IMR-90 (cell line): ENCODE data around the gene SH2D4B. TPM values are rescaled to one million over a fixed set of nuclear protein-coding genes. Genes with fewer than 3 reads are reported as not detected.

Experiments used
- ATAC-seq: fragments of 200-7000 bp; cut with Tn5 transposase; 2 replicates; pipeline ENCODE4 v1.9.1; 2020; ENCODE audit warnings: low read depth, mild to moderate bottlenecking, moderate library complexity
- BruUV-seq: library from RNA; stranded (reverse); fragments of 400-500 nt; replicated peaks from 2 replicates; lab custom pipeline; 2021; lab: Mats Ljungman, UMichigan
- CTCF ChIA-PET: fragments of 300-600 bp; formaldehyde crosslinking; extraction: SDS; loops from one replicate; lab custom pipeline; 2021; ENCODE audit warnings: antibody characterized with exemption; lab: Yijun Ruan, JAX
- POLR2A ChIA-PET: fragments of 300-600 bp; sonication (Branson Sonifier 250); formaldehyde crosslinking; loops from one replicate; lab custom pipeline; 2022; ENCODE audit warnings: antibody characterized with exemption; ENCODE audit not compliant: unreplicated experiment; lab: Charles Lee
- DNase-seq: peaks from one replicate; pipeline ENCODE4 v3.0.0; 2013
- H2AFZ ChIP-seq: replicated peaks from 2 replicates; pipeline ENCODE3; 2013; ENCODE audit warnings: low read length, mild to moderate bottlenecking; ENCODE audit not compliant: poor library complexity
- H2AK5ac ChIP-seq: 2 replicates; pipeline ENCODE4 v1.6.1; 2013; ENCODE audit warnings: low read depth, low read length, inconsistent platforms
- H2AK9ac ChIP-seq: replicated peaks from 2 replicates; pipeline ENCODE3; 2013; ENCODE audit warnings: mild to moderate bottlenecking, low read depth, low read length, moderate library complexity; ENCODE audit not compliant: poor library complexity
- H2BK120ac ChIP-seq: 2 replicates; pipeline ENCODE4 v1.6.1; 2013; ENCODE audit warnings: low read depth, low read length, inconsistent platforms
- H2BK15ac ChIP-seq: 3 replicates; pipeline ENCODE4 v1.6.1; 2013; ENCODE audit warnings: low read depth, low read length, inconsistent platforms
- H2BK20ac ChIP-seq: 2 replicates; pipeline ENCODE4 v1.6.1; 2013; ENCODE audit warnings: low read depth, mild to moderate bottlenecking, inconsistent platforms, low read length, moderate library complexity
- H2BK5ac ChIP-seq: 2 replicates; pipeline ENCODE4 v1.6.1; 2013; ENCODE audit warnings: mild to moderate bottlenecking, low read depth, low read length, inconsistent platforms; ENCODE audit not compliant: poor library complexity, severe bottlenecking
- H3K14ac ChIP-seq: replicated peaks from 2 replicates; pipeline ENCODE4 v1.6.1; 2013; ENCODE audit warnings: low read depth, low read length, inconsistent platforms
- H3K18ac ChIP-seq: 2 replicates; pipeline ENCODE4 v1.6.1; 2013; ENCODE audit warnings: low read depth, low read length, control low read depth
- H3K23ac ChIP-seq: 2 replicates; pipeline ENCODE4 v1.6.1; 2013; ENCODE audit warnings: low read depth, low read length, inconsistent platforms
- H3K27ac ChIP-seq: 2 replicates; pipeline ENCODE4 v1.5.1; 2013; ENCODE audit warnings: mild to moderate bottlenecking, control low read depth, low read length; ENCODE audit not compliant: insufficient read depth
- H3K27me3 ChIP-seq: 2 replicates; pipeline ENCODE4 v1.6.1; 2013; ENCODE audit warnings: low read length; ENCODE audit not compliant: control insufficient read depth, insufficient read depth
- H3K36me3 ChIP-seq: 2 replicates; pipeline ENCODE4 v1.6.1; 2013; ENCODE audit warnings: low read length, mixed read lengths; ENCODE audit not compliant: control insufficient read depth, insufficient read depth
- H3K4ac ChIP-seq: 2 replicates; pipeline ENCODE4 v1.6.1; 2013; ENCODE audit warnings: low read depth, low read length, inconsistent platforms
- H3K4me1 ChIP-seq: 2 replicates; pipeline ENCODE4 v1.6.1; 2013; ENCODE audit warnings: low read length, mixed read lengths; ENCODE audit not compliant: control insufficient read depth, insufficient read depth
- H3K4me2 ChIP-seq: 2 replicates; pipeline ENCODE4 v1.6.1; 2013; ENCODE audit warnings: low read depth, mild to moderate bottlenecking, control low read depth, low read length, moderate library complexity
- H3K4me3 ChIP-seq: 2 replicates; pipeline ENCODE4 v1.5.1; 2013; ENCODE audit warnings: low read depth, mild to moderate bottlenecking, control low read depth, low read length, moderate library complexity; ENCODE audit not compliant: insufficient read depth
- H3K56ac ChIP-seq: 2 replicates; pipeline ENCODE4 v1.6.1; 2013; ENCODE audit warnings: low read length, inconsistent platforms; ENCODE audit not compliant: insufficient read depth; ENCODE audit errors: extremely low read depth
- H3K79me1 ChIP-seq, 2 experiments: 2 replicates each; pipeline ENCODE4 v1.6.1; 2013; ENCODE audit warnings: low read length in 2 of 2, inconsistent platforms in 1 of 2, low read depth in 1 of 2
- H3K9ac ChIP-seq: 2 replicates; pipeline ENCODE4 v1.6.1; 2013; ENCODE audit warnings: low read depth, low read length, control low read depth
- H3K9me1 ChIP-seq: 2 replicates; pipeline ENCODE4 v1.6.1; 2013; ENCODE audit warnings: low read length, inconsistent platforms; ENCODE audit not compliant: insufficient read depth
- H3K9me3 ChIP-seq: 2 replicates; pipeline ENCODE4 v1.6.1; 2013; ENCODE audit warnings: low read length; ENCODE audit not compliant: control insufficient read depth, insufficient read depth
- H4K20me1 ChIP-seq: 2 replicates; pipeline ENCODE4 v1.6.1; 2013; ENCODE audit warnings: low read length, inconsistent platforms; ENCODE audit not compliant: insufficient read depth
- H4K5ac ChIP-seq: 2 replicates; pipeline ENCODE4 v1.6.1; 2013; ENCODE audit warnings: mild to moderate bottlenecking, low read depth, low read length, control low read depth
- H4K8ac ChIP-seq, 2 experiments: 2 replicates each; pipeline ENCODE4 v1.6.1; 2013; ENCODE audit warnings: low read depth in 2 of 2, low read length in 2 of 2, control low read depth in 1 of 2, inconsistent platforms in 1 of 2
- H4K91ac ChIP-seq: 2 replicates; pipeline ENCODE4 v1.6.1; 2013; ENCODE audit warnings: low read depth, low read length, inconsistent platforms; ENCODE audit not compliant: insufficient read depth
- BHLHE40 ChIP-seq: fragments of 150-350 bp; IDR thresholded peaks from 2 replicates; pipeline ENCODE4 v1.6.1; 2016; ENCODE audit warnings: mild to moderate bottlenecking, low read depth, low read length
- CEBPB ChIP-seq: IDR thresholded peaks from 2 replicates; pipeline ENCODE4 v1.6.1; 2012; ENCODE audit warnings: low read depth, low read length, improper control_type of control experiment
- CHD1 ChIP-seq: IDR thresholded peaks from 2 replicates; pipeline ENCODE4 v1.6.1; 2012; ENCODE audit warnings: low read depth, low read length, improper control_type of control experiment
- CTCF ChIP-seq: conservative IDR thresholded peaks from 2 replicates; pipeline ENCODE4 v1.5.1; 2012; ENCODE audit warnings: mild to moderate bottlenecking, low read depth, low read length, improper control_type of control experiment
- FOS ChIP-seq: fragments of 150-350 bp; IDR thresholded peaks from 2 replicates; pipeline ENCODE4 v1.6.1; 2016; ENCODE audit warnings: low read depth, low read length
- MAFK ChIP-seq: IDR thresholded peaks from 2 replicates; pipeline ENCODE4 v1.6.1; 2012; ENCODE audit warnings: low read depth, low read length, improper control_type of control experiment
- MAZ ChIP-seq: IDR thresholded peaks from 2 replicates; pipeline ENCODE4 v1.6.1; 2012; ENCODE audit warnings: low read depth, mild to moderate bottlenecking, low read length, improper control_type of control experiment, moderate library complexity, borderline replicate concordance
- MXI1 ChIP-seq: IDR thresholded peaks from 2 replicates; pipeline ENCODE4 v1.6.1; 2012; ENCODE audit warnings: low read depth, mild to moderate bottlenecking, low read length, moderate library complexity, borderline replicate concordance
- POLR2A ChIP-seq: IDR thresholded peaks from 2 replicates; pipeline ENCODE4 v1.6.1; 2012; ENCODE audit warnings: mild to moderate bottlenecking, low read depth, low read length
- RAD21 ChIP-seq: IDR thresholded peaks from 2 replicates; pipeline ENCODE4 v1.6.1; 2012; ENCODE audit warnings: low read length, improper control_type of control experiment
- RCOR1 ChIP-seq: IDR thresholded peaks from 2 replicates; pipeline ENCODE4 v1.6.1; 2012; ENCODE audit warnings: mild to moderate bottlenecking, low read length, improper control_type of control experiment; ENCODE audit not compliant: insufficient replicate concordance
- RFX5 ChIP-seq: IDR thresholded peaks from 2 replicates; pipeline ENCODE4 v1.8.0; 2012; ENCODE audit warnings: low read depth, mild to moderate bottlenecking, low read length, moderate library complexity
- SMC3 ChIP-seq: fragments of 150-350 bp; IDR thresholded peaks from 2 replicates; pipeline ENCODE4 v1.6.1; 2016; ENCODE audit warnings: low read depth, mild to moderate bottlenecking, antibody characterized with exemption, low read length, moderate library complexity
- USF2 ChIP-seq: fragments of 150-350 bp; IDR thresholded peaks from 2 replicates; pipeline ENCODE4 v1.6.1; 2017; ENCODE audit warnings: mild to moderate bottlenecking, antibody characterized with exemption, low read length, low read depth
- WGBS, 2 experiments: methylation state at CpG; one replicate each; pipeline versions ENCODE4 v1.1.5 to v1.1.7; 2013; ENCODE audit warnings: missing lambda C conversion rate in 2 of 2; ENCODE audit not compliant: insufficient read length in 1 of 2; ENCODE audit errors: extremely low coverage in 2 of 2; 5-methylcytosine and 5-hydroxymethylcytosine counted together
- dilution Hi-C: fragments of 300-500 bp; cut with HindIII; formaldehyde crosslinking; loops from one replicate; pipeline ENCODE4 v1.14.3; 2018; ENCODE audit warnings: low sequenced_read_pairs; ENCODE audit not compliant: unreplicated experiment
- in situ Hi-C: fragments of 300-500 bp; cut with MboI; formaldehyde crosslinking; loops from 3 replicates; pipeline ENCODE4 v1.14.3; 2019; ENCODE audit warnings: low sequenced_read_pairs, inconsistent platforms, mixed read lengths
- intact Hi-C: fragments of 100-400 bp; cut with micrococcal nuclease; formaldehyde crosslinking; loops from 2 replicates; pipeline ENCODE4 v1.10.0; 2022
- polyA plus RNA-seq, 3 experiments: library from polyadenylated mRNA; depleted of rRNA; stranded (reverse); fragments of >200 nt; gene quantifications; 2 replicates each; pipeline ENCODE4 v1.2.3, GENCODE V29; 2012; ENCODE audit warnings: low replicate concordance in 1 of 3
- total RNA-seq: library from RNA; depleted of rRNA; stranded (reverse); fragments of >200 nt; gene quantifications from 2 replicates; pipeline ENCODE4 v1.2.3, GENCODE V29; 2012

The SH2D4B gene
- total and polyA plus RNA-seq, 2 of the 4 experiments (the other 2 are of a cell fraction): not detected

- no peak overlapping the region for H3K27ac ChIP-seq
- H3K9me3 ChIP-seq: no peaks in the 10 kb centered on the region
- intact Hi-C loops (no loop called here), in situ Hi-C loops (no loop called here), dilution Hi-C loops (no loop called here)
- H4K5ac ChIP-seq: no peak overlapping the region
- no peak overlapping the region for H4K91ac ChIP-seq
- H3K9ac ChIP-seq: no peak overlapping the region
- H3K27me3 ChIP-seq: no peaks in the 10 kb centered on the region
- peaks cover 31% of the 10 kb centered on the region for H4K20me1 ChIP-seq
- no peak overlapping the region for H3K18ac ChIP-seq
- ChIA-PET CTCF (no interaction called here), POLR2A (no interaction called here)
- H3K9me1 ChIP-seq: peaks cover 31% of the 10 kb centered on the region
- TF ChIP-seq MAFK: no peak
- TF ChIP-seq CHD1: no peak
- no peak for TF ChIP-seq RCOR1
- no peak for TF ChIP-seq POLR2A
- TF ChIP-seq FOS: no peak
- TF ChIP-seq MXI1: no peak
- no peak for TF ChIP-seq RAD21
- no peak for TF ChIP-seq CEBPB
- TF ChIP-seq MAZ: no peak
- TF ChIP-seq RFX5: no peak
- TF ChIP-seq SMC3: no peak
- TF ChIP-seq BHLHE40: no peak
- TF ChIP-seq CTCF: no peak
- TF ChIP-seq USF2: no peak
- no peak overlapping the region for H2BK20ac ChIP-seq
- H3K4me3 ChIP-seq: no peak overlapping the region
- no peak overlapping the region for H2BK15ac ChIP-seq
- H3K4ac ChIP-seq: no peak overlapping the region
- WGBS, 2 experiments: no CpG with 5 or more reads among the region's 2 CpGs
- no peak overlapping the region for H2BK5ac ChIP-seq
- peaks cover 21% of the 10 kb centered on the region for H3K36me3 ChIP-seq
- H3K4me2 ChIP-seq: no peak overlapping the region
- ATAC-seq: no peak
- no peak overlapping the region for H2AK5ac ChIP-seq
- H3K4me1 ChIP-seq: peaks cover 2% of the 10 kb centered on the region
- no peak overlapping the region for H2AK9ac ChIP-seq
- no peak overlapping the region for H2AFZ ChIP-seq
- no peak overlapping the region for H3K23ac ChIP-seq
- H3K14ac ChIP-seq: no peak overlapping the region
- H3K56ac ChIP-seq: no peak overlapping the region
- H4K8ac ChIP-seq: no peak overlapping the region
- no TSS peak for BruUV-seq
- DNase-seq: no peak
- H2BK120ac ChIP-seq: no peak overlapping the region
- H3K79me1 ChIP-seq: peaks cover 51 to 85% of the 10 kb centered on the region in 2 experiments
Measured at GRCh38 chr10:80489371-80490112, 48.2 kb upstream of the SH2D4B start.
